Mucosa of rectum (tissue), 2 donors: ENCODE data around the gene FOXB1.

Experiments
- H3K27ac ChIP-seq, 2 donors: one replicate each; pipeline ENCODE4 v1.7.0; 2013; ENCODE audit warnings: inconsistent platforms in 2 of 2, low read depth in 2 of 2, low read length in 2 of 2
- H3K27me3 ChIP-seq, 2 donors: one replicate each; pipeline ENCODE4 v1.7.0; 2013; ENCODE audit warnings: low read length in 2 of 2; ENCODE audit not compliant: control insufficient read depth in 2 of 2, insufficient read depth in 2 of 2
- H3K36me3 ChIP-seq, 2 donors: one replicate each; pipeline ENCODE4 v1.7.0; 2013; ENCODE audit warnings: low read length in 2 of 2; ENCODE audit not compliant: control insufficient read depth in 2 of 2, insufficient read depth in 2 of 2
- H3K4me1 ChIP-seq, 2 donors: one replicate each; pipeline ENCODE4 v1.7.0; 2013; ENCODE audit warnings: low read length in 2 of 2, mild to moderate bottlenecking in 1 of 2; ENCODE audit not compliant: control insufficient read depth in 2 of 2, insufficient read depth in 2 of 2
- H3K4me3 ChIP-seq, 2 donors: one replicate each; pipeline ENCODE4 v1.7.0; 2013; ENCODE audit warnings: low read length in 2 of 2
- H3K9ac ChIP-seq, 2 donors: one replicate each; pipeline ENCODE4 v1.7.0; 2013; ENCODE audit warnings: low read length in 2 of 2, low read depth in 1 of 2, mild to moderate bottlenecking in 1 of 2
- H3K9me3 ChIP-seq, 2 donors: one replicate each; pipeline ENCODE4 v1.7.0; 2013; ENCODE audit warnings: low read length in 2 of 2; ENCODE audit not compliant: control insufficient read depth in 2 of 2
- donor health status: healthy.
- donor health status: Normal muscosa, but diverticular disease.

Gene FOXB1

GRCh38 chr15:59991834-59992233 lies 12.3 kb upstream of the FOXB1 start:
- Histone ChIP-seq H3K4me1 (peaks cover 2 to 3% of the 10 kb centered on the region in 2 donors), H3K9me3 (peaks cover 0 to 4% of the 10 kb centered on the region in 2 donors), H3K9ac (no peak overlapping the region), H3K4me3 (no peak overlapping the region), H3K27ac (no peak overlapping the region), H3K27me3 (peaks cover 44 to 45% of the 10 kb centered on the region in 2 donors), H3K36me3 (no peaks in the 10 kb centered on the region)

DNA sequence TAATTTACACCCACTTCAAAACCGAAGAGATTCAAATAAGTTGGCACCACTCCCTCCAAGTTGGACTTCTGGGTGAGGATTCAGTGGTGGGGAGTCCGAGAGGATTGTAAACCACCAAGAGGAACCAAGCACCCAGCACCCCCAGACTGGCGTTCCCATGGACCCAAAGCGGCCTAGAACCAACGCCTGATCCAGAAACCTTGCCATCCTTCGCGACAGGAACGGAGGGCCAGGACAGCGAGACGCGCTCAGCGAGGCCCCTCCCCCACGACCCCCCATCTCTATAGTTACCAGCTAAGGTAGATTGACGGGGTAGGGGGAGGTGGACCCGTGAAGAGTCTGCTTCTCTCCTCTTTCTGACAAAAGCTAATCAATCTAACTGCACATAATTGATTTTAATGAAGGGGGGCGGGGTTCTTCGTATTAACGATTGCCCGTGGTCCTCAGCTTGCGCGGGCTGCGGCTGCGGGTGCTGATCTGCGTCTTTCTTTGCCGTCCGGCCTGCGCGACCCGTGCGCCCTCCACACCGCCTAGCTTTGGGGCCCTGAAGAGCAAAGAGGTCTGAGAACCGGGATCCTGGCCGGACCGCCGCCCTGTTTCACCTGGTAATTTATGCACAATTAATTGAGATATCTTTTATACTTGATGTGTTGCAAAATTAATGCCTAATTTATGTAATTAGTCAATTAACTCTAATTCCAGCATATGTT lies 10.9 kb upstream of the FOXB1 start:
- H3K9me3 ChIP-seq: peaks cover 0 to 4% of the 10 kb centered on the region in 2 donors
- H3K4me3 ChIP-seq: no peak overlapping the region
- no peak overlapping the region for H3K9ac ChIP-seq
- peaks cover 57 to 59% of the 10 kb centered on the region in 2 donors for H3K27me3 ChIP-seq
- H3K36me3 ChIP-seq: no peaks in the 10 kb centered on the region
- H3K4me1 ChIP-seq: peaks cover 3 to 4% of the 10 kb centered on the region in 2 donors
- no peak overlapping the region for H3K27ac ChIP-seq

DNA sequence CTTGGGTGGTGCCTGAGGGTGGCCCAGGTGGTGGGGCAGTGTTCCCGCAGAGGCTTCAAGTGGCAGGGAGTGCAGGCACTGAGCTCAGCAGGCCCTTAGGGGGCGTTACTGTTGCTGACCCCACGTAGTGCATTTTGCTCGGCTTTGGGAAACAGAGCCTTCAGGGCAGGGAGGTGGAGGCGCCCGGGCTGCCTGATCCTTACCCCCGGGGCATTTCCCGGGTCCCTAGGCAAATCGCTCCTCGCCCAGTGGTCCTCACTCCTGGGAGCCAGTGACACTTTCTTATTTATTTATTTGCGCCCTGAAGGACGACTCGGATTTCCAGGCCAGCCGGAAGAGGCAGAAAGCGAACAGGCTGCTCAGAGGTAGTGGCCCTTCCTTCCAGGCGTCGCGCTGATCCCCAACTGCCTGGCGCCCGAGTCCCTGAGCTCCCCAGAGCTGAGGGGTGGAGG lies 10.1 kb upstream of the FOXB1 start:
- H3K9ac ChIP-seq: no peak overlapping the region
- no peak overlapping the region for H3K27ac ChIP-seq
- no peak overlapping the region for H3K4me3 ChIP-seq
- no peaks in the 10 kb centered on the region for H3K36me3 ChIP-seq
- H3K9me3 ChIP-seq: peaks cover 0 to 4% of the 10 kb centered on the region in 2 donors
- H3K27me3 ChIP-seq: peaks cover 64 to 65% of the 10 kb centered on the region in 2 donors
- H3K4me1 ChIP-seq: peaks cover 3 to 4% of the 10 kb centered on the region in 2 donors

GRCh38 chr15:59994526-59994887 lies 9.6 kb upstream of the FOXB1 start:
- peaks cover 0 to 4% of the 10 kb centered on the region in 2 donors for H3K9me3 ChIP-seq
- no peak overlapping the region for H3K27ac ChIP-seq
- peaks cover 68 to 70% of the 10 kb centered on the region in 2 donors for H3K27me3 ChIP-seq
- H3K4me3 ChIP-seq: no peak overlapping the region
- H3K4me1 ChIP-seq: peaks cover 3 to 4% of the 10 kb centered on the region in 2 donors
- no peak overlapping the region for H3K9ac ChIP-seq
- no peaks in the 10 kb centered on the region for H3K36me3 ChIP-seq

DNA sequence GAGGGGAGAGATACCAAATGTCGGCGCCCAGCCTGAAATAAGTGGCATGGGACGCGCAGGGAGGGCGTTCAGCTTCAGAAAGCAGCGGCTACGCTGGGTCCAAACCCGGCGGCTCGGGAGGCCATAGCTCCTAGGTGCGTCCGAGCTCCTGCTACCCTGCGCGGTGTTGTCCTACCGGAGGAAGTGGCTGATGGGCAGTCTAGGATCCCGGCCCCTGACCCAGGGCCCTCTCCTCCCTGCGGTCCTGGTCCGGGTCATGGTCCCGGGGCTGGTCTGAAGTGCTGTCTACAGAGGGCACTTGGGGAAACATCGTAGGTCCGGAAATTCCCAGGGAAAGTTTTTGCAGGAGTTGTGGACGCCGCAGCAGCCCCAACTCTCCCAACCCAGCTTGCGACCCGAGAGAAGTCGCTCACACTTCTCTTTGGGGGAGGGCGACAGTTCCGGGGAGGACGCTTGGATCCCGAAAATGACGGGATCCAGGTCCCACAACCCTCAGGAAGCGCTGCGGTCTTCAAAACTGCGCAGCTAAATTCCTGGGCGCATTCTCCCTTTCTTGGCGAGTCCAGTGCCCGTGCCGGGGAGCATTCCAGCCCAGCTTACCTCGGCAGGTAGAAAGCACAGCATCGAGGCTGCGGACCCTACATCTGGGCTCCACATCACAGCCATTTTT lies 9.1 kb upstream of the FOXB1 start:
- Histone ChIP-seq H3K27me3 (peaks cover 74 to 75% of the 10 kb centered on the region in 2 donors), H3K9ac (no peak overlapping the region), H3K9me3 (peaks cover 0 to 4% of the 10 kb centered on the region in 2 donors), H3K4me1 (peaks cover 3 to 4% of the 10 kb centered on the region in 2 donors), H3K36me3 (no peaks in the 10 kb centered on the region), H3K27ac (no peak overlapping the region), H3K4me3 (no peak overlapping the region)

- H3K4me1 ChIP-seq: peaks cover 3 to 4% of the 10 kb centered on the region in 2 donors
- no peak overlapping the region for H3K4me3 ChIP-seq
- H3K27me3 ChIP-seq: peaks cover 81% of the 10 kb centered on the region in 2 donors
- no peak overlapping the region for H3K27ac ChIP-seq
- H3K9ac ChIP-seq: no peak overlapping the region
- H3K9me3 ChIP-seq: peaks cover 0 to 4% of the 10 kb centered on the region in 2 donors
- H3K36me3 ChIP-seq: no peaks in the 10 kb centered on the region
Measured at GRCh38 chr15:59995568-59996297, 8.4 kb upstream of the FOXB1 start.

- H3K9ac ChIP-seq: no peak overlapping the region
Measured at GRCh38 chr15:59996298-59997041, 7.6 kb upstream of the FOXB1 start.

DNA sequence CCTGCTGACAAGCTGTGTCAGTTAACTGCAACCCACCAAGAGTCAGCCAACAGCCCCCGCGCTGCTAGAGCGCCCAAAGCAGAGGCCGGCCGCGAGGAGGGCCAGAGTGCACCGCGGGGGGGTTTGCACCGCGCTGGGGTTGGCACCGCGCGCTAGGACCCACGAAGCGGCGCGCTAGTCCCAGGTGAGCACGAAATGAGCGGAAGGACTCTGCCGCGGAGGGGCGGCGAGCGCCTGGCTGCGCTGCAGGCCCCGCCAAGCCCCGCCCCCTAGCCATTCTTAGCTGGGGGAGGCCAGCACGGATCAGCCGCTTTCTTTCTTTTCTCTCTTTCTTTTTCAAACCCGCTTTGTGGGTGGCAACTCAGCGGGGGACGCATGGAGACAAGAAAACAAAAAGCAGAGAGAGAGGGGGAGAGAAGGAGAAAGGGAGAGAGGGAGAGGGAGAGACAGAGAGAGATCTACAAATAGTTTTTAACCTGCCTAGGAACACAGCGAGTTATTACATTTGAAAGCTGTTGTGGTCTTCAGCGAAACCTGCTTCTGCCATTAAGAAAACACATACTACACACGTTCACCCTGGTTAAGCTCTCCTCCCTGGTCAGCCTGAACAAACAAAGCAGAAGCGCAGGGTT lies 6.9 kb upstream of the FOXB1 start:
- Histone ChIP-seq H3K36me3 (no peaks in the 10 kb centered on the region), H3K27ac (no peak overlapping the region), H3K4me1 (peaks cover 3 to 4% of the 10 kb centered on the region in 2 donors), H3K9me3 (peaks cover 0 to 4% of the 10 kb centered on the region in 2 donors), H3K9ac (no peak overlapping the region), H3K4me3 (no peak overlapping the region), H3K27me3 (peaks cover 92 to 93% of the 10 kb centered on the region in 2 donors)

More at GRCh38 chr15:59996298-59997041, 7.6 kb upstream of the FOXB1 start:
- Histone ChIP-seq H3K36me3 (no peaks in the 10 kb centered on the region), H3K4me1 (peaks cover 3 to 4% of the 10 kb centered on the region in 2 donors), H3K9me3 (peaks cover 0 to 4% of the 10 kb centered on the region in 2 donors), H3K27ac (no peak overlapping the region), H3K27me3 (peaks cover 85 to 87% of the 10 kb centered on the region in 2 donors), H3K4me3 (no peak overlapping the region)

DNA sequence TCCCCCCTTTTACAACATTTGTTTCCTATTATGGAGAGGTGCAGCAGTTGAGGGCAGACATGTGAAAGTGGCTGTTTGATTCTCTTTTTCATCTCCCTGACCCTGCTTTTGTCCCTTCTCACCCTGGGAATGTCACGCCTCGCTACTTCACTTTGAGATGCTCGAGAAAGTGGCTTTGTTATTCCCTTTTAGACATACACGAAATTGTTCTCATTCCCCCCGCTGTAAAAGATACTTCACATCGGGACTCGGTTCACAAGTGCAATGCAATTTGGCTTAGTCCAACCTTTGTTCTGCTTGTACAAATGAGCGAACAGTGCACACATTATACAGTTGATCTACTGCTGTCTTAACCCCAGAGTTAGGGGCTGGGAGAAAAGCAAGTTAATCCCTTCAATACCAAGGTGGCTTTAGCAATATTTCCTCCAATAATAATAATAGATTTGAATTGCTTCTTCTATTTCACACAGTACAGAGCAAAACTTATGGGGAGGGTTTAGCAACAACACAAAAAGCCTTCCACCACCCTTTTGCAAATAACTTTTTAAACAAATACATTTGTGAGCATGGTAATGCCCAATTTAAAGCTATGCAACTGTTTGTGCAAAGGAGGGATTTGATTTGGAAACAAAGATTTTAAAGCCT lies 5.7 kb upstream of the FOXB1 start:
- Histone ChIP-seq H3K4me3 (no peak overlapping the region), H3K4me1 (peaks cover 3 to 4% of the 10 kb centered on the region in 2 donors), H3K27me3 (peaks cover 89 to 93% of the 10 kb centered on the region in 2 donors), H3K36me3 (no peaks in the 10 kb centered on the region), H3K9ac (no peak overlapping the region), H3K9me3 (peaks cover 0 to 4% of the 10 kb centered on the region in 2 donors), H3K27ac (no peak overlapping the region)
